Esophagus squamous epithelium (tissue), 4 donors: ENCODE measurements around the gene SLC22A1.

Source experiments
- CTCF ChIP-seq, 6 experiments: fragments of 450-650 bp in 4 of 6; fragments of 200-600 bp in 2 of 6; sonication (generic) in 2 of 6; IDR thresholded peaks; one replicate each; pipeline ENCODE4 v1.5.1; 2016 to 2019; ENCODE audit warnings: antibody characterized with exemption in 6 of 6, mild to moderate bottlenecking in 4 of 6, moderate library complexity in 4 of 6
- POLR2A ChIP-seq, 4 donors: fragments of 450-650 bp; IDR thresholded peaks; one replicate each; pipeline ENCODE4 v1.6.1; 2017; ENCODE audit warnings: antibody characterized with exemption in 4 of 4, mild to moderate bottlenecking in 4 of 4, moderate library complexity in 3 of 4

- TF ChIP-seq CTCF (IDR thresholded peaks at IDR 0.05) (no peak), POLR2A (IDR thresholded peaks at IDR 0.05) (no peak)
Measured at GRCh38 chr6:160108077-160108476, 13.5 kb upstream of the SLC22A1 start.
